ENCODE measurements around the gene CLCNKB. TPM values are rescaled to one million over a fixed set of nuclear protein-coding genes. Genes with fewer than 3 reads are reported as not detected.

The CLCNKB gene
- total RNA-seq, 1 experiment from 2014 or later = 0.81 TPM

- peak overlapping the region; percentile 87; the same call in 1 of the 2 replicates for H3K4me2 ChIP-seq (ENCODE audit: low read length)
- ATAC-seq = no peak
- ChIA-PET POLR2A (interaction anchor here (0.7 to 4.4 kb wide), 3 partner anchors 43 to 109 kb away, joined by 3 to 31 read pairs (median 3); no protein-coding TSS in a partner anchor), CTCF (interaction anchor here (0.7 to 7.9 kb wide), 6 partner anchors 35 to 543 kb away, joined by 3 to 222 read pairs (median 14); no protein-coding TSS in a partner anchor), RAD21 (ENCODE audit: low non-redundant PET in 1 of 2, low total read pairs in 2 of 2, uncharacterized antibody in 2 of 2, unreplicated experiment in 2 of 2) (interaction anchor here (0.7 to 2.5 kb wide), 5 partner anchors 106 to 155 kb away, joined by 3 to 26 read pairs (median 10); no protein-coding TSS in a partner anchor)
- no peaks in the 10 kb centered on the region for H4K20me1 ChIP-seq (ENCODE audit: insufficient read depth)
- TF ChIP-seq ZBTB33 (IDR thresholded peaks at IDR 0.05; ENCODE audit: extremely low read depth, insufficient replicate concordance, low read length) (no peak), POLR2A (IDR thresholded peaks at IDR 0.05; ENCODE audit: borderline replicate concordance, extremely low read depth, insufficient read depth, insufficient read length) (no peak), FOSL1 (IDR thresholded peaks at IDR 0.05; ENCODE audit: low read depth) (no peak), RAD21 (IDR thresholded peaks at IDR 0.05; ENCODE audit: low read depth) (no peak)
- no peak overlapping the region for H3K4me3 ChIP-seq (replicated peaks in 1 of 2; ENCODE audit: low read depth in 1 of 2, low read length in 2 of 2)
- no peaks in the 10 kb centered on the region for H3K9me3 ChIP-seq (ENCODE audit: control insufficient read depth in 1 of 2, insufficient read depth in 1 of 2, low read depth in 1 of 2, low read length in 2 of 2)
- no peaks in the 10 kb centered on the region for H3K36me3 ChIP-seq (ENCODE audit: control insufficient read depth in 1 of 2, insufficient read depth in 2 of 2, low read length in 2 of 2)
- BruUV-seq (replicated peaks) = no TSS peak
- peak overlapping the region; percentile 57; the same call in 1 of the 2 replicates for H3K9ac ChIP-seq (ENCODE audit: low read length)
- H3K9me2 ChIP-seq (ENCODE audit: insufficient read depth) = no peaks in the 10 kb centered on the region
- H3K79me2 ChIP-seq (ENCODE audit: insufficient read depth, low read length) = no peaks in the 10 kb centered on the region
- H3K27ac ChIP-seq (ENCODE audit: low read depth, low read length) = no peak overlapping the region; the same call in 1 of the 2 replicates
- H3K4me1 ChIP-seq (ENCODE audit: control insufficient read depth in 1 of 2, insufficient read depth in 2 of 2, low read length in 2 of 2) = peaks cover 30 to 74% of the 10 kb centered on the region in 2 experiments
- H3K27me3 ChIP-seq (ENCODE audit: insufficient read depth, low read length) = no peaks in the 10 kb centered on the region
- intact Hi-C loops (cut with micrococcal nuclease) = loop anchor here (2.0 kb wide), 1 partner anchor 67 kb away; no protein-coding TSS in a partner anchor
- no peak for DNase-seq (ENCODE audit: low read depth, low spot score)
- H2AFZ ChIP-seq (ENCODE audit: low read depth, low read length, poor library complexity, severe bottlenecking) = no peak overlapping the region
These were observed 34.0 kb downstream of the CLCNKB start for GRCh38 chr1:16077406-16078245.

All from HCT116 (cell line).